WTC11 (cell line): ENCODE results near the gene C15orf39. TPM values are rescaled to one million over a fixed set of nuclear protein-coding genes. Genes with fewer than 3 reads are reported as not detected.
"Not testable (repeated sequence)": the region's sequence is repeated elsewhere in the genome, so short reads cannot be mapped to it uniquely, and the experiment has no call there.

Experiments
- ATAC-seq: fragments of 200-7000 bp; cut with Tn5 transposase; 2 replicates; pipeline ENCODE4 v1.10.0; 2021; ENCODE audit warnings: mild to moderate bottlenecking, moderate library complexity
- CTCF ChIA-PET: fragments of 300-600 bp; sonication (Branson Sonifier 250); formaldehyde crosslinking; loops from one replicate; lab custom pipeline; 2021; ENCODE audit warnings: antibody characterized with exemption; lab: Charles Lee
- POLR2A ChIA-PET: fragments of 350-600 bp; sonication (Branson Sonifier 250); formaldehyde crosslinking; loops from one replicate; lab custom pipeline; 2021; ENCODE audit warnings: antibody characterized with exemption; lab: Charles Lee
- DNase-seq: peaks from one replicate; pipeline ENCODE4 v3.0.0; 2021; ENCODE audit warnings: low spot score
- H3K27ac Mint-ChIP-seq: 2 replicates; pipeline ENCODE4 v1.8.0; 2021; ENCODE audit warnings: mixed read lengths
- H3K27me3 Mint-ChIP-seq: 2 replicates; pipeline ENCODE4 v1.8.0; 2021; ENCODE audit warnings: low read depth, mild to moderate bottlenecking, moderate library complexity, mixed read lengths
- H3K36me3 Mint-ChIP-seq: 2 replicates; pipeline ENCODE4 v1.8.0; 2021; ENCODE audit warnings: mixed read lengths
- H3K4me1 Mint-ChIP-seq: 2 replicates; pipeline ENCODE4 v1.8.0; 2022; ENCODE audit warnings: mixed read lengths
- H3K4me3 Mint-ChIP-seq: 2 replicates; pipeline ENCODE4 v1.8.0; 2021; ENCODE audit warnings: mild to moderate bottlenecking, moderate library complexity, mixed read lengths
- H3K9me3 Mint-ChIP-seq: 2 replicates; pipeline ENCODE4 v1.8.0; 2021; ENCODE audit warnings: mixed read lengths
- total RNA-seq: library from RNA; stranded (reverse); gene quantifications from 3 replicates; pipeline ENCODE4 v1.2.3, GENCODE V29; 2021

Gene C15orf39
- total RNA-seq, 1 experiment from 2014 or later = 52.8 TPM

DNA sequence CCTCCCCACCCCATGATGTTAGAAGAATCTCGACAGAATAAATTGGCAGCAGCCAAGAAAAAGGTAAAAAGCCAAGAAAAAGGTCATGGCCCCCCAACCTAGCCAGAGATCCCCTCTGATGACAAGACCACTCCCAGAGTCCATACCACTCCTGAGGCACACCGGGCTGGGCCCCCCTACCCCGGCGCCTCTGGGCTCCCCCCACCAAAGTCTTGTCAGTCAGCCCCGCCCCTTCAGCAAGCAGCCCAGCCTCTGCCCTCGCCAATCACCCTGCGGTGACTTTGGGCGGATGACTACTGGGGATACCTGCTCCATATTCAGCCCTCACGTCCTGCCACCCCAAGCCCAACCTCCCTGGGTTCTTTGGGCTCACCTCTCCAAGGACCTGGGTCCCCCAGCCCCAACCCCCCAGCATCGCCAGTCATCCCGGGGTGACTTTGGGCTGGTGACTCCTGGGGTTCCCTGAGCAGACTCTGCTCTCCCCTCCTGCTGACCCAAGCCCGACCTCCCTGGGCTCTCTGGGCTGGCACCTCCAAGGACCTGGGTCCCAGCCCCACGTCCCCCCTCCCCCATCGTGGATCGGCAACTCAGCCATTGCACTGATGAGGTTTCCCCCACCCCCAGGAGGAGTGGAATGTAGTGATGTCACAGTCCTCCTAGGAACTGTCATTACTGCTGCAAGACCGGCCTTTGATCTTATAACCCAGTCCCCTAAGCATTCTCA lies 57.1 kb downstream of the C15orf39 start:
- H3K4me1 Mint-ChIP-seq, ATAC-seq, H3K27me3 Mint-ChIP-seq, H3K9me3 Mint-ChIP-seq, POLR2A ChIA-PET, DNase-seq, CTCF ChIA-PET, H3K36me3 Mint-ChIP-seq, H3K4me3 Mint-ChIP-seq, H3K27ac Mint-ChIP-seq: not testable (repeated sequence)

DNA sequence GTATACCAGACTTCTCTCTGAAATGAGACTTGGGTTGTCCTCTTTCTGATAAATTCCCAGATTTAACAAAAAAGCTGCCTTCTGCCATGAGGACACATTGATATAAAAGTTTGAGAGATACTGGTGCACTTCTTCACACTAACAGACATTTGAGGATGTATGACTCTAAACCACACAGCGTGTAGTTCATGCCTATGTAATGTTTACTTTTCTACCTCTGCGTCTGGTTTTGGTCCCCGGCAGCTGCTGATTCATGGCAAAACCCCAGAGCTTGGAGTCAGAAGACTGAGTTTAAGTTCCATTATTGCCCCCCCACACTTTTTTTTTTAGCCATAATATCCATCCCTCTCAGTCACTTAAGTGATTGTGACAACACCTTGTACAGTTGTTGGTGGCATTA lies 58.2 kb downstream of the C15orf39 start:
- ATAC-seq, H3K36me3 Mint-ChIP-seq, DNase-seq, H3K27me3 Mint-ChIP-seq, CTCF ChIA-PET, POLR2A ChIA-PET, H3K27ac Mint-ChIP-seq, H3K4me1 Mint-ChIP-seq, H3K4me3 Mint-ChIP-seq, H3K9me3 Mint-ChIP-seq: not testable (repeated sequence)

Other genes with a start within 250 kb of the C15orf39 start
- 28.3 to 31.3 TPM (median 29.0 TPM) in 3 replicates for gene RPP25, start 245.1 kb upstream of the C15orf39 start, total RNA-seq
- gene SCAMP5, start 206.3 kb upstream of the C15orf39 start, total RNA-seq = 65.7 to 70.1 TPM (median 67.0 TPM) in 3 replicates
- 25.7 to 30.1 TPM (median 27.8 TPM) in 3 replicates for gene PPCDC, start 178.3 kb upstream of the C15orf39 start, total RNA-seq
- gene GOLGA6C, start 56.5 kb downstream of the C15orf39 start, total RNA-seq = 0.52 to 0.60 TPM (median 0.55 TPM) in 3 replicates
- gene GOLGA6D, start 81.0 kb downstream of the C15orf39 start, total RNA-seq = 2.1 to 2.6 TPM (median 2.6 TPM) in 3 replicates
- gene COMMD4, start 134.2 kb downstream of the C15orf39 start, total RNA-seq = 116 to 140 TPM (median 129 TPM) in 3 replicates
- 24.8 to 25.2 TPM (median 24.9 TPM) in 3 replicates for gene NEIL1, start 145.2 kb downstream of the C15orf39 start, total RNA-seq
- gene MAN2C1, start 166.7 kb downstream of the C15orf39 start, total RNA-seq = 148 to 155 TPM (median 151 TPM) in 3 replicates
- gene SIN3A, start 249.8 kb downstream of the C15orf39 start, total RNA-seq = 107 to 113 TPM (median 110 TPM) in 3 replicates